Neural cell (in vitro differentiated cells): Measurements from ENCODE around the gene OPN5. TPM values are rescaled to one million over a fixed set of nuclear protein-coding genes. Genes with fewer than 3 reads are reported as not detected.

ENCODE experiments used
- polyA plus RNA-seq: library from polyadenylated mRNA; depleted of rRNA; stranded (reverse); fragments of >200 nt; gene quantifications from 2 replicates; pipeline ENCODE4 v1.2.3, GENCODE V29; 2014
- small RNA-seq, 3 experiments: library from RNA; depleted of rRNA; stranded (forward); fragments of <200 nt; gene quantifications; one replicate each; pipeline ENCODE3, GENCODE V24; 2012

The OPN5 gene
- polyA plus RNA-seq, 1 donor from 2014 or later, result 0.10 TPM

Small RNAs within 50 kb of the gene (small RNA-seq; reads per million reads assigned to genes)
- gene RNU1-105P, result 0 to 0.57 (median 0.13) reads per million in 3 experiments

Other genes with a start within 250 kb of the OPN5 start
- gene ADGRF4, start 83.5 kb upstream of the OPN5 start, polyA plus RNA-seq, result not detected in 2 replicates